Kidney (tissue), 14 donors: ENCODE measurements around the gene EDEM1. TPM values are rescaled to one million over a fixed set of nuclear protein-coding genes. Genes with fewer than 3 reads are reported as not detected.

Experiments
- DNase-seq, 5 donors: peaks; one replicate each; pipeline ENCODE4 v3.0.0-alpha.2; 2013 to 2020
- FAIRE-seq: peaks from 2 replicates; lab custom pipeline; 2012; peaks lifted over from hg19 to GRCh38; lab: Jason Lieb, UNC
- H3K27ac ChIP-seq, 2 donors: one replicate each; pipeline ENCODE4 v1.7.0; 2013; ENCODE audit warnings: low read depth in 2 of 2, low read length in 2 of 2, inconsistent platforms in 1 of 2
- H3K27me3 ChIP-seq: one replicate; pipeline ENCODE4 v1.7.1; 2013; ENCODE audit warnings: low read length, inconsistent platforms; ENCODE audit not compliant: control insufficient read depth, insufficient read depth
- H3K36me3 ChIP-seq, 3 donors: one replicate each; pipeline versions ENCODE4 v1.7.0 to v1.7.1; 2013; ENCODE audit warnings: low read length in 3 of 3, control low read depth in 1 of 3, inconsistent platforms in 1 of 3; ENCODE audit not compliant: insufficient read depth in 3 of 3, control insufficient read depth in 2 of 3
- H3K4me1 ChIP-seq, 3 donors: one replicate each; pipeline versions ENCODE4 v1.7.0 to v1.7.1; 2013; ENCODE audit warnings: low read length in 3 of 3, inconsistent platforms in 1 of 3, low read depth in 1 of 3; ENCODE audit not compliant: control insufficient read depth in 2 of 3, insufficient read depth in 2 of 3
- H3K4me3 ChIP-seq, 3 donors: one replicate each; pipeline versions ENCODE4 v1.7.0 to v1.8.1; 2013; ENCODE audit warnings: low read length in 3 of 3, control low read depth in 1 of 3, inconsistent platforms in 1 of 3
- H3K9ac ChIP-seq, 3 donors: one replicate each; pipeline versions ENCODE4 v1.7.0 to v1.7.1; 2013; ENCODE audit warnings: low read length in 3 of 3, control low read depth in 1 of 3, inconsistent platforms in 1 of 3
- H3K9me3 ChIP-seq, 3 donors: one replicate each; pipeline versions ENCODE4 v1.7.0 to v1.7.1; 2013; ENCODE audit warnings: low read length in 3 of 3, control low read depth in 1 of 3, inconsistent platforms in 1 of 3; ENCODE audit not compliant: control insufficient read depth in 2 of 3, insufficient read depth in 1 of 3
- intact Hi-C: fragments of 100-400 bp; cut with DNase I; formaldehyde crosslinking; loops from one replicate; pipeline ENCODE4 v1.11.1; 2022
- polyA plus RNA-seq: library from polyadenylated mRNA; stranded (reverse); fragments of 350-450 nt; fragmentation: Illumina TruSeq; extraction: RNeasy Lipid Tissue Mini Kit (QIAGEN cat#74804); gene quantifications from one replicate; pipeline ENCODE4 v1.2.3, GENCODE V29; 2014; ENCODE audit warnings: low read depth, low replicate concordance; ENCODE audit not compliant: insufficient read depth
- total RNA-seq: library from RNA; stranded (reverse); fragmentation: NEBNext Ultra II Directional; extraction: Animal tissue kit (Norgen Biotek cat#: 25700); gene quantifications from one replicate; pipeline ENCODE4 v1.2.1, GENCODE V29; 2021
- TF ChIP-seq, protein P1 (sequence below): IDR thresholded peaks from 3 replicates; pipeline ENCODE4 v1.5.1; 2012; ENCODE audit warnings: mild to moderate bottlenecking, moderate library complexity, borderline replicate concordance; ENCODE audit not compliant: insufficient read depth; ENCODE audit errors: extremely low read depth
- donor health status: control.
- donor health status: control.
- donor health status: control.
- donor health status: control.
- donor health status: control.
- donor health status: DM: yes; HTN: yes; CAD: no.
- donor health status: Normal renal cell carcinoma (clear cell type).

The EDEM1 gene
- total and polyA plus RNA-seq, 2 donors from 2014 or later, result 5.5 to 47.5 TPM

DNA sequence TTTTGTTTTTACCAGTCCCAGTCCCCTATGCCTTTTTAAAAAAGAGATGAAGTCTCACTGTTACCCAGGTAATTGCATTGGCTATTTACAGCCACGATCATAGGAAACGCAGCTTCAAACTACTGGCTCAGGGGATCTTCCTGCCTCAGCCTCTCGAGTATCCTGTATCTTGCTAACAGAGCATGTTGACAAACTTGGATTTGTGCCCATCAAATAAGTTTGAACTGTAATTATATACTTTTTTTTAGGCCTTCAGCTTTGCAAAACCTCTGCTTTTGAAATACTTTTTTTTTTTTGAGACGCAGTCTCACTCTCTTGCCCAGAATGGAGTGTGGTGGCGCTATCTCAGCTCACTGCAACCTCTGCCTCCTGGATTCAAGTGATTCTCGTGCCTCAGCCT, 3.0 kb upstream of the EDEM1 start:
- Histone ChIP-seq H3K4me1 (peaks cover 0 to 5% (median 0%) of the 10 kb centered on the region in 3 donors), H3K27me3 (no peaks in the 10 kb centered on the region), H3K36me3 (peaks cover 0 to 15% (median 14%) of the 10 kb centered on the region in 3 donors), H3K4me3 (no peak overlapping the region), H3K9me3 (no peaks in the 10 kb centered on the region), H3K27ac (no peak overlapping the region), H3K9ac (no peak overlapping the region)
- FAIRE-seq (no peak), DNase-seq (no peak)
- TF ChIP-seq, protein P1, sequence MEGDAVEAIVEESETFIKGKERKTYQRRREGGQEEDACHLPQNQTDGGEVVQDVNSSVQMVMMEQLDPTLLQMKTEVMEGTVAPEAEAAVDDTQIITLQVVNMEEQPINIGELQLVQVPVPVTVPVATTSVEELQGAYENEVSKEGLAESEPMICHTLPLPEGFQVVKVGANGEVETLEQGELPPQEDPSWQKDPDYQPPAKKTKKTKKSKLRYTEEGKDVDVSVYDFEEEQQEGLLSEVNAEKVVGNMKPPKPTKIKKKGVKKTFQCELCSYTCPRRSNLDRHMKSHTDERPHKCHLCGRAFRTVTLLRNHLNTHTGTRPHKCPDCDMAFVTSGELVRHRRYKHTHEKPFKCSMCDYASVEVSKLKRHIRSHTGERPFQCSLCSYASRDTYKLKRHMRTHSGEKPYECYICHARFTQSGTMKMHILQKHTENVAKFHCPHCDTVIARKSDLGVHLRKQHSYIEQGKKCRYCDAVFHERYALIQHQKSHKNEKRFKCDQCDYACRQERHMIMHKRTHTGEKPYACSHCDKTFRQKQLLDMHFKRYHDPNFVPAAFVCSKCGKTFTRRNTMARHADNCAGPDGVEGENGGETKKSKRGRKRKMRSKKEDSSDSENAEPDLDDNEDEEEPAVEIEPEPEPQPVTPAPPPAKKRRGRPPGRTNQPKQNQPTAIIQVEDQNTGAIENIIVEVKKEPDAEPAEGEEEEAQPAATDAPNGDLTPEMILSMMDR, result no peak
- intact Hi-C loops, result no loop called here

DNA sequence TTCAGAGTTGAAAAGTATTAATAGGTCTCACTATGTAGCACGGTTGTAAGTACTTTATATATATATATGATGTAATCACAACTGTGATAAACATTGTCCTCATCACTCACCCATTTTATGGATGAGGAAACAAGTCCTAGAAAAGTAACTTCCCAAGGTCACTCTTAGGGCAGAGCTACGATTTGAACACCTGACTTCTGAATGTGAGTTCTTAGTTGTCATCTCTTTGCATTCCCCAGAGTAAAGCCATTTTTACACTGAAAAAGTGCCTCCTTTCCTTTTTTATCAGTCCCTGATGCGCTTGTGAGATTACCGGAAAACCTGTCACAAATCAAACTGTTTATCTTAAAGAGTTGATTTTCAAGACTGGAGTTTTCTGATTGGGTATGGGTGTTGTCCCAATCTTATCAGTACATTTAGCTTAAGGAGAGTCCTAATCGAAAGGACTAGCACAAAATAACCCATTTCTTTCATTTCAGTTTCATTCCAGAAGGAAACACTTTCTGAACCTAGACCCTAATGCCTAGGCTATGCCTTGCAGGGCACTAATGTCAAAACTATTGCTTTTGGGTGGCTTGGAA, 2.3 kb upstream of the EDEM1 start:
- H3K9ac ChIP-seq, result no peak overlapping the region
- no peaks in the 10 kb centered on the region for H3K27me3 ChIP-seq
- H3K36me3 ChIP-seq, result peaks cover 0 to 13% (median 10%) of the 10 kb centered on the region in 3 donors
- peaks cover 0 to 5% (median 2%) of the 10 kb centered on the region in 3 donors for H3K4me1 ChIP-seq
- DNase-seq (no peak), FAIRE-seq (no peak)
- H3K9me3 ChIP-seq, result no peaks in the 10 kb centered on the region
- H3K27ac ChIP-seq, result no peak overlapping the region
- intact Hi-C loops, result no loop called here
- TF ChIP-seq, protein P1, result no peak
- no peak overlapping the region for H3K4me3 ChIP-seq

DNA sequence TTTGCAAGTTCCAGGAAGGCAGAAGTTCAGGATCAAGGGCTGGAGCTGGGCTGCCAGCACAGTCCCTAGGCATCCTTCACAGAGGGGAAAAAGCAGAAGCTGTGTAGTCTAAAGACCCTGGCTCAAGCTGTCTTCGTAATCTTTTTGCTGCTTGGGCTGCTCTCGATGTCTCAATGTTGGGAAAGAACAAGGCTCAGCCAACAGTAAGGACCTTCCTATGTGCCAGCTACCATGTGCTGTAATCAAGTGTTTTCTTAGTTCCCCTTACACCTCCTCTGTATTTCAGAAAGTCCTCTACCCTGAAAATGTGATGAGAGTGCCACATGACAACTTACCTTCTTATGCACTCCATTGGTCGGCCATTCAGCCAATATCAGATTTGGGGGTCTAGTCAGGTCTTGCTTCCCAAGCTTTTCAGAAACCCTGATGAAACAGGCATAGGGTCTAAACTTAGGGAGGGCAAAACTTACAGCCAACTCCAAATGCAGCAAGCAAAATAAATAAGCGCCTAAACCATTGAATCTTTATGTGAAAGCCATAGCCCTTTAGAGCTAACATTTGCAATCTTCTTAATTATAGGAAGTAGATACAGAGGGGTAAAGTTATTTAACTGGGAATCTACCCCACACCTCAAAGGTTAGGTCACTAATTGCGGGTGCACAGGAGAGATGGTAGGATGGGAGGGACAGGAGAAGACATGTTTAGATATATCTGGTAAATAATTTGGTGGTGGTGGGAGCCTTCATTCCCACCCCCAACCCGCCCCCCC, 1.2 kb upstream of the EDEM1 start:
- peak overlapping the region in 1 of 3 donors; percentile 90 for H3K4me3 ChIP-seq
- no peaks in the 10 kb centered on the region for H3K27me3 ChIP-seq
- intact Hi-C loops, result no loop called here
- H3K9me3 ChIP-seq, result no peaks in the 10 kb centered on the region
- DNase-seq, result no peak
- TF ChIP-seq, protein P1, result no peak
- H3K4me1 ChIP-seq, result peaks cover 0 to 8% (median 4%) of the 10 kb centered on the region in 3 donors
- peaks cover 0 to 8% (median 7%) of the 10 kb centered on the region in 3 donors for H3K36me3 ChIP-seq
- no peak overlapping the region for H3K27ac ChIP-seq
- no peak for FAIRE-seq
- H3K9ac ChIP-seq, result no peak overlapping the region
